ENCODE measurements around the gene DDB1. TPM values are rescaled to one million over a fixed set of nuclear protein-coding genes. Genes with fewer than 3 reads are reported as not detected.
A peak's percentile ranks its signal among the peaks of the same experiment; 100 is the strongest.

Gene DDB1
- total RNA-seq, 1 donor from 2014 or later = 165 TPM

DNA sequence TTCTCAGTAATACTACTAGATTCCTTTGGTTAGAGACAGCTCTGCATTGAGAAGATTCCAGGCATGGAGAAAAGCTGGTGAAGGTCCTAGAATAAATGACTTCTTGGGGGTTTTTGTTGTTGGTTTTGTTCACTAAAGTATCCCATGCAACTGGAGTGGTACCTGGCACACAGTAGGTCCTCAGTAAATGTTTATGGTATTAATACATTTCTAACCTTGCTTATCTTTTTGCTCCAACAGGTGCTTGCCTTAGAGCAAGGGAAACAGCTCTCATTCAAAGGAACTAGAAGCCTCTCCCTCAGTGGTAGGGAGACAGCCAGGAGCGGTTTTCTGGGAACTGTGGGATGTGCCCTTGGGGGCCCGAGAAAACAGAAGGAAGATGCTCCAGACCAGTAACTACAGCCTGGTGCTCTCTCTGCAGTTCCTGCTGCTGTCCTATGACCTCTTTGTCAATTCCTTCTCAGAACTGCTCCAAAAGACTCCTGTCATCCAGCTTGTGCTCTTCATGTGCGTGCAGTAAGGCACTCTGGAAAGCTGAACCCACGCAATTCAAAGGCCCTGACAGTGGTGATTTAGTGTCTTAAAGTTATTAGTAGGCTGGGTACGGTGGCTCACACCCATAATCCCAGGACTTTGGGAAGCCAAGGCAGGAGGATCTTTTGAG lies 31.2 kb upstream of the DDB1 start:
- no peak for DNase-seq (ENCODE audit: low read depth)
- Histone ChIP-seq H3K36me3 (ENCODE audit: control insufficient read depth, insufficient read depth, low read length) (no peaks in the 10 kb centered on the region), H3K27me3 (ENCODE audit: control insufficient read depth, insufficient read depth, low read length) (no peaks in the 10 kb centered on the region), H3K4me3 (ENCODE audit: low read depth, low read length) (no peak overlapping the region)
- TF ChIP-seq CTCF (IDR thresholded peaks at IDR 0.05; ENCODE audit: insufficient read depth, low read length, poor library complexity, severe bottlenecking) = no peak

- no peak for DNase-seq (ENCODE audit: low read depth)
- no peak for TF ChIP-seq CTCF (IDR thresholded peaks at IDR 0.05; ENCODE audit: insufficient read depth, low read length, poor library complexity, severe bottlenecking)
- H3K4me3 ChIP-seq (ENCODE audit: low read depth, low read length) = peak overlapping the region; percentile 59
Measured at GRCh38 chr11:61362542-61362875, 29.6 kb upstream of the DDB1 start.

GRCh38 chr11:61361741-61362541 lies 29.0 kb upstream of the DDB1 start, which contains the start of the genes CYB561A3 and TMEM138:
CYB561A3 (minus strand) TSS chr11:61361882; CDS start chr11:61356713, 5,169 bp downstream.
TMEM138 (plus strand) TSS chr11:61362374; CDS start chr11:61364391, 2,017 bp downstream.
- Histone ChIP-seq H3K27me3 (ENCODE audit: control insufficient read depth, insufficient read depth, low read length) (no peaks in the 10 kb centered on the region), H3K36me3 (ENCODE audit: control insufficient read depth, insufficient read depth, low read length) (no peaks in the 10 kb centered on the region), H3K4me3 (ENCODE audit: low read depth, low read length) (peak within 1 kb of the TSS; percentile 59)
- no peak for TF ChIP-seq CTCF (IDR thresholded peaks at IDR 0.05; ENCODE audit: insufficient read depth, low read length, poor library complexity, severe bottlenecking)
- peak; percentile 74 for DNase-seq (ENCODE audit: low read depth)

More at GRCh38 chr11:61362542-61362875, 29.6 kb upstream of the DDB1 start:
- no peaks in the 10 kb centered on the region for H3K36me3 ChIP-seq (ENCODE audit: control insufficient read depth, insufficient read depth, low read length)
- no peaks in the 10 kb centered on the region for H3K27me3 ChIP-seq (ENCODE audit: control insufficient read depth, insufficient read depth, low read length)

DNA sequence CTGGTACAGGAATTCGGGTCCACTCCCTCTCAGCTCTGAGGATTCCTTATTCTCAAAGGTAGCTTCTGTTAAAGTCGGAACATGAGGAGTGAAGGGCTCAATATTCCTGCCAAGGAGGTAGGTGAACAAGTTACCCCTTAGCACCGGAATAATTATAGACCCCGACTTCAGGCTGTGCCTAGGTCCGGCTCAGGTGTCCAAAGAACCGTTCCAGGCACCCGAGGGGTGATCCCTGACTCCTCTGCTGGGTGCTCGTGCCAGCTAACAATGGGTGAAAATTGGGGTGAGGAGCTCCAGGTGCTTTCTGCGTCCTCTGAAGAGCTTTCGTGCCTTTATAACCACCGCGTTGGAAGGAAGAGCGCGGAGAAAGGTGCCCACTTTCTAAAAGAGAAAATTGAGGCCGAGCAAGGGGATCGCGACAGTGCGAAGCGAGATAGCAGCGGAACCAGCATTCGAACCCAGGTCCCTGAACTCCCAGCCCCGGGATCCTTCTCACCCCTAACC lies 28.4 kb upstream of the DDB1 start:
- H3K27me3 ChIP-seq (ENCODE audit: control insufficient read depth, insufficient read depth, low read length) = no peaks in the 10 kb centered on the region
- no peak for DNase-seq (ENCODE audit: low read depth)
- peak overlapping the region; percentile 59 for H3K4me3 ChIP-seq (ENCODE audit: low read depth, low read length)
- H3K36me3 ChIP-seq (ENCODE audit: control insufficient read depth, insufficient read depth, low read length) = no peaks in the 10 kb centered on the region
- no peak for TF ChIP-seq CTCF (IDR thresholded peaks at IDR 0.05; ENCODE audit: insufficient read depth, low read length, poor library complexity, severe bottlenecking)

DNA sequence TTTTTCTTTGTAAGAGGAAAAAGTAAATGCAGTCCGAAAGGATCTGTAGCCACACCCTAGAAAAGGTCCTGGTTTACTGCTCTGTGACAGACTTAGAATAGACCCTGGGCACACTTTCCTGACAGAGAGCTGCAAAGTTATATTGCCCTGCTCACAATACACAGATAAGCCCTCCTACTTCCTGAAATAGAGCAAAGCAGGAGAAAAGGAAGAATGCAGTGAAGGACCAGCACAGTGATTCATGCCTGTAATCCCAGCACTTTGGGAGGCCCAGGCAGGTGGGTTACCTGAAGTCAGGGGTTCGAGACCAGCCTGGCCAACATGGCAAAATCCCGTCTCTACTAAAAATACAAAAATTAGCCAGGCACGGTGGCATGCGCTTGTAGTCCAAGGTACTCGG lies 26.6 kb upstream of the DDB1 start:
- no peak for TF ChIP-seq CTCF (IDR thresholded peaks at IDR 0.05; ENCODE audit: insufficient read depth, low read length, poor library complexity, severe bottlenecking)
- no peak for DNase-seq (ENCODE audit: low read depth)
- Histone ChIP-seq H3K27me3 (ENCODE audit: control insufficient read depth, insufficient read depth, low read length) (no peaks in the 10 kb centered on the region), H3K4me3 (ENCODE audit: low read depth, low read length) (no peak overlapping the region), H3K36me3 (ENCODE audit: control insufficient read depth, insufficient read depth, low read length) (no peaks in the 10 kb centered on the region)

Measured in kidney epithelial cell (primary cell).